BLaER1 (cell line): ENCODE measurements around the gene PROX2.

ENCODE experiments used
- H3K27ac ChIP-seq: shearing (Covaris generic); formaldehyde crosslinking; 2 replicates; pipeline ENCODE4 v1.8.1; 2022
- H3K27me3 ChIP-seq: shearing (Covaris generic); formaldehyde crosslinking; 2 replicates; pipeline ENCODE4 v1.8.1; 2022
- H3K36me3 ChIP-seq: shearing (Covaris generic); formaldehyde crosslinking; 2 replicates; pipeline ENCODE4 v1.8.1; 2022
- H3K4me1 ChIP-seq: shearing (Covaris generic); formaldehyde crosslinking; 2 replicates; pipeline ENCODE4 v1.8.1; 2022
- H3K4me2 ChIP-seq: shearing (Covaris generic); formaldehyde crosslinking; 2 replicates; pipeline ENCODE4 v1.8.1; 2022
- H3K4me3 ChIP-seq: shearing (Covaris generic); formaldehyde crosslinking; 2 replicates; pipeline ENCODE4 v1.8.1; 2022
- H3K9ac ChIP-seq: shearing (Covaris generic); formaldehyde crosslinking; 2 replicates; pipeline ENCODE4 v1.8.1; 2022
- H3K9me3 ChIP-seq: shearing (Covaris generic); formaldehyde crosslinking; 2 replicates; pipeline ENCODE4 v1.8.1; 2022
- H4K20me1 ChIP-seq: shearing (Covaris generic); formaldehyde crosslinking; 2 replicates; pipeline ENCODE4 v1.8.1; 2022
- Cebpa-rat ChIP-seq: shearing (Covaris generic); IDR thresholded peaks from 2 replicates; pipeline ENCODE4 v1.8.1; 2022

PROX2 gene

GRCh38 chr14:74864198-74864597 is 11.7 kb downstream of the PROX2 start:
- H3K4me1 ChIP-seq: peaks cover 13% of the 10 kb centered on the region
- H3K4me2 ChIP-seq: no peak overlapping the region
- no peak overlapping the region for H3K9ac ChIP-seq
- no peak overlapping the region for H3K27ac ChIP-seq
- H3K36me3 ChIP-seq: no peaks in the 10 kb centered on the region
- H3K4me3 ChIP-seq: no peak overlapping the region
- TF ChIP-seq Cebpa-rat: no peak
- no peaks in the 10 kb centered on the region for H3K9me3 ChIP-seq
- H3K27me3 ChIP-seq: no peaks in the 10 kb centered on the region
- H4K20me1 ChIP-seq: no peaks in the 10 kb centered on the region

GRCh38 chr14:74863274-74863673 is 12.7 kb downstream of the PROX2 start:
- Histone ChIP-seq H3K27me3 (no peaks in the 10 kb centered on the region), H3K4me3 (no peak overlapping the region), H3K9me3 (no peaks in the 10 kb centered on the region), H3K4me2 (no peak overlapping the region), H4K20me1 (no peaks in the 10 kb centered on the region), H3K27ac (no peak overlapping the region), H3K36me3 (no peaks in the 10 kb centered on the region), H3K9ac (no peak overlapping the region), H3K4me1 (peaks cover 13% of the 10 kb centered on the region)
- no peak for TF ChIP-seq Cebpa-rat

GRCh38 chr14:74861734-74862090 is 14.2 kb downstream of the PROX2 start:
- H4K20me1 ChIP-seq: no peaks in the 10 kb centered on the region
- H3K27me3 ChIP-seq: no peaks in the 10 kb centered on the region
- no peak for TF ChIP-seq Cebpa-rat
- no peaks in the 10 kb centered on the region for H3K9me3 ChIP-seq
- no peak overlapping the region for H3K27ac ChIP-seq
- no peak overlapping the region for H3K4me3 ChIP-seq
- H3K9ac ChIP-seq: no peak overlapping the region
- no peak overlapping the region for H3K4me2 ChIP-seq
- no peaks in the 10 kb centered on the region for H3K36me3 ChIP-seq
- no peaks in the 10 kb centered on the region for H3K4me1 ChIP-seq

GRCh38 chr14:74860899-74861733 is 14.8 kb downstream of the PROX2 start:
- Histone ChIP-seq H3K9ac (no peak overlapping the region), H3K27ac (no peak overlapping the region), H3K4me1 (peaks cover 2% of the 10 kb centered on the region; the same call in 1 of the 2 replicates), H4K20me1 (no peaks in the 10 kb centered on the region), H3K9me3 (no peaks in the 10 kb centered on the region), H3K4me3 (no peak overlapping the region), H3K27me3 (no peaks in the 10 kb centered on the region), H3K4me2 (no peak overlapping the region), H3K36me3 (no peaks in the 10 kb centered on the region)
- no peak for TF ChIP-seq Cebpa-rat

GRCh38 chr14:74859757-74860552 is 16.0 kb downstream of the PROX2 start:
- no peaks in the 10 kb centered on the region; the same call in 1 of the 2 replicates for H3K36me3 ChIP-seq
- no peak overlapping the region for H3K9ac ChIP-seq
- TF ChIP-seq Cebpa-rat: 0 out of 2 replicates have a peak, but pooled peaks have one; percentile 34
- no peak overlapping the region for H3K4me3 ChIP-seq
- no peak overlapping the region for H3K27ac ChIP-seq
- H3K9me3 ChIP-seq: no peaks in the 10 kb centered on the region
- no peak overlapping the region for H3K4me2 ChIP-seq
- no peaks in the 10 kb centered on the region for H4K20me1 ChIP-seq
- H3K27me3 ChIP-seq: no peaks in the 10 kb centered on the region
- H3K4me1 ChIP-seq: peaks cover 11% of the 10 kb centered on the region; the same call in 1 of the 2 replicates

GRCh38 chr14:74858022-74858421 is 17.9 kb downstream of the PROX2 start:
- Histone ChIP-seq H3K36me3 (no peaks in the 10 kb centered on the region; the same call in 1 of the 2 replicates), H3K4me3 (no peak overlapping the region), H4K20me1 (no peaks in the 10 kb centered on the region), H3K4me2 (no peak overlapping the region), H3K4me1 (peaks cover 11% of the 10 kb centered on the region; the same call in 1 of the 2 replicates), H3K27me3 (no peaks in the 10 kb centered on the region), H3K9me3 (no peaks in the 10 kb centered on the region), H3K9ac (no peak overlapping the region), H3K27ac (no peak overlapping the region)
- no peak for TF ChIP-seq Cebpa-rat

- Histone ChIP-seq H3K9ac (no peak overlapping the region), H4K20me1 (no peaks in the 10 kb centered on the region), H3K4me3 (no peak overlapping the region), H3K36me3 (no peaks in the 10 kb centered on the region; the same call in 1 of the 2 replicates), H3K27ac (no peak overlapping the region), H3K4me1 (peaks cover 11% of the 10 kb centered on the region; the same call in 1 of the 2 replicates), H3K4me2 (no peak overlapping the region), H3K9me3 (no peaks in the 10 kb centered on the region), H3K27me3 (no peaks in the 10 kb centered on the region)
- TF ChIP-seq Cebpa-rat: no peak
These were observed 19.6 kb downstream of the PROX2 start for GRCh38 chr14:74856366-74856765.

- no peak for TF ChIP-seq Cebpa-rat
- no peaks in the 10 kb centered on the region for H4K20me1 ChIP-seq
- no peak overlapping the region for H3K9ac ChIP-seq
- H3K9me3 ChIP-seq: no peaks in the 10 kb centered on the region
- H3K4me3 ChIP-seq: no peak overlapping the region
- H3K4me1 ChIP-seq: peaks cover 11% of the 10 kb centered on the region; the same call in 1 of the 2 replicates
- H3K4me2 ChIP-seq: no peak overlapping the region
- no peaks in the 10 kb centered on the region for H3K27me3 ChIP-seq
- H3K36me3 ChIP-seq: no peaks in the 10 kb centered on the region; the same call in 1 of the 2 replicates
- H3K27ac ChIP-seq: no peak overlapping the region
These were observed 20.0 kb downstream of the PROX2 start for GRCh38 chr14:74855945-74856344.

GRCh38 chr14:74855021-74855420 is 20.9 kb downstream of the PROX2 start:
- Histone ChIP-seq H3K9ac (no peak overlapping the region), H3K4me2 (no peak overlapping the region), H3K4me3 (no peak overlapping the region), H3K9me3 (no peaks in the 10 kb centered on the region), H3K4me1 (peaks cover 11% of the 10 kb centered on the region; the same call in 1 of the 2 replicates), H3K36me3 (no peaks in the 10 kb centered on the region; the same call in 1 of the 2 replicates), H4K20me1 (no peaks in the 10 kb centered on the region), H3K27ac (no peak overlapping the region), H3K27me3 (no peaks in the 10 kb centered on the region)
- no peak for TF ChIP-seq Cebpa-rat

- no peaks in the 10 kb centered on the region for H3K9me3 ChIP-seq
- H3K27me3 ChIP-seq: no peaks in the 10 kb centered on the region
- H3K9ac ChIP-seq: no peak overlapping the region
- no peaks in the 10 kb centered on the region; the same call in 1 of the 2 replicates for H3K36me3 ChIP-seq
- H3K4me1 ChIP-seq: peaks cover 11% of the 10 kb centered on the region; the same call in 1 of the 2 replicates
- H3K27ac ChIP-seq: no peak overlapping the region
- TF ChIP-seq Cebpa-rat: no peak
- no peak overlapping the region for H3K4me2 ChIP-seq
- no peaks in the 10 kb centered on the region for H4K20me1 ChIP-seq
- H3K4me3 ChIP-seq: no peak overlapping the region
These were observed 22.4 kb downstream of the PROX2 start for GRCh38 chr14:74853581-74853980.
